ENCODE measurements around the gene ANKRD44. TPM values are rescaled to one million over a fixed set of nuclear protein-coding genes. Genes with fewer than 3 reads are reported as not detected.

The ANKRD44 gene
- total and polyA plus RNA-seq, 2 of the 8 experiments (the other 6 are each of a cell fraction or from before 2014, with no cell fraction given): 1.2 to 1.3 TPM

DNA sequence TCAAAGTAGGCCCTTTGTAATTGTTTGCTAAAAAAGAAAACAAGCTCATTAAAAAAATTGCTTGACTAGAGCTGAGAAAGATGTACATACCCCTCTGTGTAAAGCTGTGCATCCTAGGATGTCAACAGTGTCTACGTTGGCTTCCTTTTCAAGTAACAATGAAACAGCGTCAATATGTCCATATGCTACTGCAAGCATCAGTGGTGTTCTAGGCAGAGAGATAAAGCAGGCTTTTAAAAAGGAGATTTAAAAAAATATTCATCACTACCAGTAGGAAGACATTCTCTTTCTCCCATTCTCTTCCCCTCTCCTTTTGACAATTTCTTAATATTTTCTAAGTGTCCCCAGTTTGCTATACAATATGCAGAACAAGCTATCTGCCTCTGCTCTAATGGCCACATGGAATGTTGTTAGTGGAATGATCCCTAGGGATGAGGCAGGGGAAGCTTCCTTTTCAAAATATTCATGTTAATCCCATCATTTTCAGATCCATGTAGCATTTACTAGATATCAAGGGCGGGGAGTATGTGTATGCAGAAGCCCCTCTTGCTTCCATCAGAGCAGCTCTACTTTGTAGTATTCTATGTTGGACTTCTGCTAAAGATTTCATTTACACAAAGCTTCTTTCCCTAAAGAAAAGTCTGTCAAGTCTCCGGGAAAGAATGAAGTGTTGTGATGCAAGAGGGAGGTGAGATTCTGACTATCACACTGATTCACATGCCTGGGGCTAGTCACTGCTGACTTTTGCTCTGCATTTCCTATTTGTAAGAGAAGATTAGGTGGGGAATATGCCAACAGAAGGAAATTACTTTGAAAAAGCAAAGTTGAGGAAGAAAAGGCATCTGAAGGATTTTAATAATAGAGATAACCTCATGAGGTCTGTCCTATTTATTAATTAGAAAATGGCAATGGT is 302.6 kb downstream of the ANKRD44 start (continued):
- TF ChIP-seq RNF2 (IDR thresholded peaks at IDR 0.05; ENCODE audit: borderline replicate concordance, low read depth, low read length, missing control alignments, poor library complexity, severe bottlenecking): no peak
- no peak for TF ChIP-seq MAFK (IDR thresholded peaks at IDR 0.05; ENCODE audit: low read depth, low read length)
- TF ChIP-seq SIN3A (conservative IDR thresholded peaks at IDR 0.05 in 1 of 2, IDR thresholded peaks at IDR 0.05 in 1 of 2; ENCODE audit: low read depth in 1 of 2, low read length in 2 of 2): no peak
- TF ChIP-seq EZH2 (IDR thresholded peaks at IDR 0.05; ENCODE audit: low read depth, low read length, severe bottlenecking): no peak
- TF ChIP-seq GABPA (IDR thresholded peaks at IDR 0.05; ENCODE audit: borderline replicate concordance, insufficient read depth, low read length): no peak
- no peak for TF ChIP-seq ASH2L (IDR thresholded peaks at IDR 0.05; ENCODE audit: low read length)
- no peak for TF ChIP-seq SIRT6 (IDR thresholded peaks at IDR 0.05; ENCODE audit: low read length)
- TF ChIP-seq PHF8 (conservative IDR thresholded peaks at IDR 0.05; ENCODE audit: low read depth, low read length): no peak
- TF ChIP-seq, protein P1, sequence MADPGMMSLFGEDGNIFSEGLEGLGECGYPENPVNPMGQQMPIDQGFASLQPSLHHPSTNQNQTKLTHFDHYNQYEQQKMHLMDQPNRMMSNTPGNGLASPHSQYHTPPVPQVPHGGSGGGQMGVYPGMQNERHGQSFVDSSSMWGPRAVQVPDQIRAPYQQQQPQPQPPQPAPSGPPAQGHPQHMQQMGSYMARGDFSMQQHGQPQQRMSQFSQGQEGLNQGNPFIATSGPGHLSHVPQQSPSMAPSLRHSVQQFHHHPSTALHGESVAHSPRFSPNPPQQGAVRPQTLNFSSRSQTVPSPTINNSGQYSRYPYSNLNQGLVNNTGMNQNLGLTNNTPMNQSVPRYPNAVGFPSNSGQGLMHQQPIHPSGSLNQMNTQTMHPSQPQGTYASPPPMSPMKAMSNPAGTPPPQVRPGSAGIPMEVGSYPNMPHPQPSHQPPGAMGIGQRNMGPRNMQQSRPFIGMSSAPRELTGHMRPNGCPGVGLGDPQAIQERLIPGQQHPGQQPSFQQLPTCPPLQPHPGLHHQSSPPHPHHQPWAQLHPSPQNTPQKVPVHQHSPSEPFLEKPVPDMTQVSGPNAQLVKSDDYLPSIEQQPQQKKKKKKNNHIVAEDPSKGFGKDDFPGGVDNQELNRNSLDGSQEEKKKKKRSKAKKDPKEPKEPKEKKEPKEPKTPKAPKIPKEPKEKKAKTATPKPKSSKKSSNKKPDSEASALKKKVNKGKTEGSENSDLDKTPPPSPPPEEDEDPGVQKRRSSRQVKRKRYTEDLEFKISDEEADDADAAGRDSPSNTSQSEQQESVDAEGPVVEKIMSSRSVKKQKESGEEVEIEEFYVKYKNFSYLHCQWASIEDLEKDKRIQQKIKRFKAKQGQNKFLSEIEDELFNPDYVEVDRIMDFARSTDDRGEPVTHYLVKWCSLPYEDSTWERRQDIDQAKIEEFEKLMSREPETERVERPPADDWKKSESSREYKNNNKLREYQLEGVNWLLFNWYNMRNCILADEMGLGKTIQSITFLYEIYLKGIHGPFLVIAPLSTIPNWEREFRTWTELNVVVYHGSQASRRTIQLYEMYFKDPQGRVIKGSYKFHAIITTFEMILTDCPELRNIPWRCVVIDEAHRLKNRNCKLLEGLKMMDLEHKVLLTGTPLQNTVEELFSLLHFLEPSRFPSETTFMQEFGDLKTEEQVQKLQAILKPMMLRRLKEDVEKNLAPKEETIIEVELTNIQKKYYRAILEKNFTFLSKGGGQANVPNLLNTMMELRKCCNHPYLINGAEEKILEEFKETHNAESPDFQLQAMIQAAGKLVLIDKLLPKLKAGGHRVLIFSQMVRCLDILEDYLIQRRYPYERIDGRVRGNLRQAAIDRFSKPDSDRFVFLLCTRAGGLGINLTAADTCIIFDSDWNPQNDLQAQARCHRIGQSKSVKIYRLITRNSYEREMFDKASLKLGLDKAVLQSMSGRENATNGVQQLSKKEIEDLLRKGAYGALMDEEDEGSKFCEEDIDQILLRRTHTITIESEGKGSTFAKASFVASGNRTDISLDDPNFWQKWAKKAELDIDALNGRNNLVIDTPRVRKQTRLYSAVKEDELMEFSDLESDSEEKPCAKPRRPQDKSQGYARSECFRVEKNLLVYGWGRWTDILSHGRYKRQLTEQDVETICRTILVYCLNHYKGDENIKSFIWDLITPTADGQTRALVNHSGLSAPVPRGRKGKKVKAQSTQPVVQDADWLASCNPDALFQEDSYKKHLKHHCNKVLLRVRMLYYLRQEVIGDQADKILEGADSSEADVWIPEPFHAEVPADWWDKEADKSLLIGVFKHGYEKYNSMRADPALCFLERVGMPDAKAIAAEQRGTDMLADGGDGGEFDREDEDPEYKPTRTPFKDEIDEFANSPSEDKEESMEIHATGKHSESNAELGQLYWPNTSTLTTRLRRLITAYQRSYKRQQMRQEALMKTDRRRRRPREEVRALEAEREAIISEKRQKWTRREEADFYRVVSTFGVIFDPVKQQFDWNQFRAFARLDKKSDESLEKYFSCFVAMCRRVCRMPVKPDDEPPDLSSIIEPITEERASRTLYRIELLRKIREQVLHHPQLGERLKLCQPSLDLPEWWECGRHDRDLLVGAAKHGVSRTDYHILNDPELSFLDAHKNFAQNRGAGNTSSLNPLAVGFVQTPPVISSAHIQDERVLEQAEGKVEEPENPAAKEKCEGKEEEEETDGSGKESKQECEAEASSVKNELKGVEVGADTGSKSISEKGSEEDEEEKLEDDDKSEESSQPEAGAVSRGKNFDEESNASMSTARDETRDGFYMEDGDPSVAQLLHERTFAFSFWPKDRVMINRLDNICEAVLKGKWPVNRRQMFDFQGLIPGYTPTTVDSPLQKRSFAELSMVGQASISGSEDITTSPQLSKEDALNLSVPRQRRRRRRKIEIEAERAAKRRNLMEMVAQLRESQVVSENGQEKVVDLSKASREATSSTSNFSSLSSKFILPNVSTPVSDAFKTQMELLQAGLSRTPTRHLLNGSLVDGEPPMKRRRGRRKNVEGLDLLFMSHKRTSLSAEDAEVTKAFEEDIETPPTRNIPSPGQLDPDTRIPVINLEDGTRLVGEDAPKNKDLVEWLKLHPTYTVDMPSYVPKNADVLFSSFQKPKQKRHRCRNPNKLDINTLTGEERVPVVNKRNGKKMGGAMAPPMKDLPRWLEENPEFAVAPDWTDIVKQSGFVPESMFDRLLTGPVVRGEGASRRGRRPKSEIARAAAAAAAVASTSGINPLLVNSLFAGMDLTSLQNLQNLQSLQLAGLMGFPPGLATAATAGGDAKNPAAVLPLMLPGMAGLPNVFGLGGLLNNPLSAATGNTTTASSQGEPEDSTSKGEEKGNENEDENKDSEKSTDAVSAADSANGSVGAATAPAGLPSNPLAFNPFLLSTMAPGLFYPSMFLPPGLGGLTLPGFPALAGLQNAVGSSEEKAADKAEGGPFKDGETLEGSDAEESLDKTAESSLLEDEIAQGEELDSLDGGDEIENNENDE (IDR thresholded peaks at IDR 0.05; ENCODE audit: insufficient replicate concordance, low read length): no peak

Data from H1 (cell line).